ENCODE data around the gene EYA4.

DNA sequence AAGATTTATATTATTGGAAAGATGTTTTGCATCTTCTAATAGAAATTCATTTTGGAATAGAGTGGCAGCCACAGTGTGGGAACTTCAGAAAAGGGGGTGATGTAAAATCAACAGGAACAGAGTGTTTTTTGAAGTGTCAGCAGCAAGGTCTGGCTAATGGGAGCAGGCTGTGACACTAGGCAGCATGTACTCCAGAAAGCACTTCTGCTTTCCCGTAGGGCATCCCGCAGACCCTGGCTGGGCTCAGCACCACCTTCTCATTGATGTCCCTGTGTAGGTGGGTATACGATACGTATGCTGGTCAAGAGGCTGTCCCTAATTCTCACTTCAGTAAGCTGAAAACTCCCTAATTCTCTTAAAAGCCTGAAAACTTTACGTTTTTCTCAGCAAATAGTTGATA lies 74.7 kb downstream of the EYA4 start:
- TF ChIP-seq, protein P1, sequence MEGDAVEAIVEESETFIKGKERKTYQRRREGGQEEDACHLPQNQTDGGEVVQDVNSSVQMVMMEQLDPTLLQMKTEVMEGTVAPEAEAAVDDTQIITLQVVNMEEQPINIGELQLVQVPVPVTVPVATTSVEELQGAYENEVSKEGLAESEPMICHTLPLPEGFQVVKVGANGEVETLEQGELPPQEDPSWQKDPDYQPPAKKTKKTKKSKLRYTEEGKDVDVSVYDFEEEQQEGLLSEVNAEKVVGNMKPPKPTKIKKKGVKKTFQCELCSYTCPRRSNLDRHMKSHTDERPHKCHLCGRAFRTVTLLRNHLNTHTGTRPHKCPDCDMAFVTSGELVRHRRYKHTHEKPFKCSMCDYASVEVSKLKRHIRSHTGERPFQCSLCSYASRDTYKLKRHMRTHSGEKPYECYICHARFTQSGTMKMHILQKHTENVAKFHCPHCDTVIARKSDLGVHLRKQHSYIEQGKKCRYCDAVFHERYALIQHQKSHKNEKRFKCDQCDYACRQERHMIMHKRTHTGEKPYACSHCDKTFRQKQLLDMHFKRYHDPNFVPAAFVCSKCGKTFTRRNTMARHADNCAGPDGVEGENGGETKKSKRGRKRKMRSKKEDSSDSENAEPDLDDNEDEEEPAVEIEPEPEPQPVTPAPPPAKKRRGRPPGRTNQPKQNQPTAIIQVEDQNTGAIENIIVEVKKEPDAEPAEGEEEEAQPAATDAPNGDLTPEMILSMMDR (conservative IDR thresholded peaks at IDR 0.05; ENCODE audit: low read depth, low read length), result no peak
- TF ChIP-seq EZH2 (IDR thresholded peaks at IDR 0.05; ENCODE audit: low read length, unreplicated experiment) (no peak), EZH2phosphoT487 (IDR thresholded peaks at IDR 0.05; ENCODE audit: borderline replicate concordance, low read length) (no peak)

Data from PC-3 (cell line).